NCI-H2196 treated with DMSO at 0.1 percent for 48 hours (cell line): Measurements from ENCODE around the gene GFRA4.

Experiments used
- DNase-seq: peaks from one replicate; lab custom pipeline; 2025; ENCODE audit not compliant: unreplicated experiment; lab: John Stamatoyannopoulos, UW

Gene GFRA4

GRCh38 chr20:3674995-3675900 is 12.0 kb upstream of the GFRA4 start:
- DNase-seq, result no peak

GRCh38 chr20:3674447-3674846 is 11.2 kb upstream of the GFRA4 start:
- no peak for DNase-seq

- DNase-seq, result no peak
Observed at GRCh38 chr20:3673221-3674070, 10.2 kb upstream of the GFRA4 start.

GRCh38 chr20:3672547-3673171 is 9.5 kb upstream of the GFRA4 start:
- DNase-seq, result no peak

GRCh38 chr20:3671986-3672546 is 8.9 kb upstream of the GFRA4 start:
- no peak for DNase-seq

DNA sequence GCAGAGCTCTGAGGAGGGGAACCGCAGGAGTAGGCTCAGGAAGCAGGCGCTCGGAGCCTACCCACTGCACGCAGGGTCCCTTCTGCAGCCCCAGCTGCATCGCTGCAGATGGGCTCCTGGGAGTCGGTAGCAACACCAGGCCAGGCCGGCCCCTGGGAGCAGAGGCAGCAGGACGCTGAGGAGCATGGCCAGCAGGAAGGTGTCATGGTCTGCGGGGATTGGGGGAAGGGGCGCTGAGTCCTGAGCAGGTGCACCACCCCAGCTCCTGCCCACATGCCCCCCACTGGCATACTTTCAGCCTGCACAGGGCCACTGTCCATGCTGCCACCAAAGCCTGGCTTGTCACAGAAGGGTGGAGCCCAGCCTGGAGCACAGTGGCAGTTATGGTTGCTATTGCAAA is 7.7 kb upstream of the GFRA4 start:
- DNase-seq, result no peak

GRCh38 chr20:3670511-3670910 is 7.3 kb upstream of the GFRA4 start:
- no peak for DNase-seq

DNA sequence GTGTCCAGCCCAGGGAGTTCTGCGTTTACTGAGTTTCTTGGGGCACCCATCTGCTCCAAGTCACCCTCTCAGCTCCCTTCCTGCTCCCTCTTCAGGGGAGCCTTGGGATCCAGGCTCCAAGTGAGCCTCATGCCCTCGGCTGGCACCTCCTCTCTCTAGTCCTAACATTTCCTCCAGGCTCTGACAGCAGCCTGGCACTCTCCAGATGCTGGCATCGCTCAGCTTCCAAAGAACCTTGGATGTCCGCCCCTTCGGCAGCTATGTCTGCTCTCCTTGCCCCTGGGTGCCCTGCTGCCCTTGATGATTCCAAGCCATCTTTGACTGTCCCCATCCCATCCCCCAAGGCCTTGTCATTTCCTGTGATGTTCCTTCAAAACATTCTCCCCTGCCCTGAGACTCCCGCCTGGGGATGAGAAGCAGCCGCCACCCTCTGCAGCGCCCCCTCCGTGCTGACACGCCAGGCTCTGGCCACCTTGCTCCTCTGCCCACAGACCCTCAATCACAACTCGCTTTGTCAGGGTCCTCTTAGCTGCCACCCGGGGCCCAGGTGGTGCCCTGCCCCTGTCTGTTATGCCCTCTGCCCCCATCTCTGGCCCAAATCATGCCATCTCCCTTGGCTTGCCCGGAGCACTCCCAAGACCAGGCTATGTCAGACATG is 6.6 kb upstream of the GFRA4 start:
- DNase-seq, result no peak

GRCh38 chr20:3667434-3668037 is 4.3 kb upstream of the GFRA4 start:
- DNase-seq, result no peak

DNA sequence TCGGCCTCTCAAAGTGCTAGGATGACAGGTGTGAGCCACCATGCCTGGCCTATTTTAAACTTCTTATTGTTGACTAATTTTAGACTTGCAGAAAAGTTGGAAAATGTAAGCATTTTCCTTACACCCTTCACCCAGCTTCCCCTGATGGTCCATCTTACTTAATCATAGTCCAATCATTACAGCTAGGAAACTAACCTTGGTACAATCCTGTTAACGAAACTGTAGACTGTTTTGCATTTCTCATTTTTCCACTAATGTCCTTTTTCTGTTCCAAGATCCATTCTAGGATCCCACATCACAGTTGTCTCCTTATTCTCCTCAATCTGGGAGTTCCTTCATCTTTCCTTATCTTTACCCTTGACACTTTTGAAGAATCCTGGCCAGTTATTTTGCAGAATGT is 659 bp upstream of the GFRA4 start:
- no peak for DNase-seq

DNA sequence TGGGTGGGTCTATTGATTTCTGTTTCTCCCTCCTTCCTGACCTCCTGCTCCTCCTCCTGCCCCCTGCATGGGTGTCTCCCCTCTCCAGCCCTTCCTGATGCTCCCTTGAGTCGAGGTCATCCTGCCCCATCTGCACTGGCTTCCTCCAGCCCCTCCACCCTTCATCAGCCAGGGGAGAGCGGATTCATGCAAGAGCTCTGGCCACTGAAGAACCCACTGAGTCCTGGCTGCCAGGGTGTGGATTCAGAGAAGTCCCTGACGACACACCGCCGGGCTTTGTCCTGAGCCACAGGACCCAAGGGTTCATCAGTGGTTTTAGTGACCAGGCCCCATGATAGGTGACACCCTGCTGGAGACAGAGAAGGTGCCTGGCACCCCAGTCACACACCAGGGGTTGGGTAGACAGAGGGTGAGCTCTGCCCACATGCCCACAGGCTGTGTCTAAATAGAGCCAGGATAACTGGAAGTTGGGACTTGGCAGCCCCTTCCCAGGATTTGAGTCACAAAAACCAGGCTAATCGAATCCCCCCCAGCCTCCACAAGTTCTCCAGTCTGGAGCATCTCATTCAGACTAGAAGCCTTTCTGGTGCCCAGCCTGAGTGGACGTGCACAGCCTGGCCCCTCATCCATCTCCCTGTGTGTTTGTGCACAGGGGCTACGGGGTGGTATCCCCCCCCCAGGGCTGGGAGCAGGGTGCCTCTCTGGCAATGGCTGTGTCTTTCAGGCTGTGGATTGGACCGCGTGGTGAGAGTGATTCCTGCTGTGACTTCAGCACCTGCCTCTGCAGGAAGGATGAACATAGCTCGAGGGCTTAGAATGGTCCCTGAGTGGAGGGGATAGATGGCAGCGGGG is 1.2 kb downstream of the GFRA4 start:
- no peak for DNase-seq

DNA sequence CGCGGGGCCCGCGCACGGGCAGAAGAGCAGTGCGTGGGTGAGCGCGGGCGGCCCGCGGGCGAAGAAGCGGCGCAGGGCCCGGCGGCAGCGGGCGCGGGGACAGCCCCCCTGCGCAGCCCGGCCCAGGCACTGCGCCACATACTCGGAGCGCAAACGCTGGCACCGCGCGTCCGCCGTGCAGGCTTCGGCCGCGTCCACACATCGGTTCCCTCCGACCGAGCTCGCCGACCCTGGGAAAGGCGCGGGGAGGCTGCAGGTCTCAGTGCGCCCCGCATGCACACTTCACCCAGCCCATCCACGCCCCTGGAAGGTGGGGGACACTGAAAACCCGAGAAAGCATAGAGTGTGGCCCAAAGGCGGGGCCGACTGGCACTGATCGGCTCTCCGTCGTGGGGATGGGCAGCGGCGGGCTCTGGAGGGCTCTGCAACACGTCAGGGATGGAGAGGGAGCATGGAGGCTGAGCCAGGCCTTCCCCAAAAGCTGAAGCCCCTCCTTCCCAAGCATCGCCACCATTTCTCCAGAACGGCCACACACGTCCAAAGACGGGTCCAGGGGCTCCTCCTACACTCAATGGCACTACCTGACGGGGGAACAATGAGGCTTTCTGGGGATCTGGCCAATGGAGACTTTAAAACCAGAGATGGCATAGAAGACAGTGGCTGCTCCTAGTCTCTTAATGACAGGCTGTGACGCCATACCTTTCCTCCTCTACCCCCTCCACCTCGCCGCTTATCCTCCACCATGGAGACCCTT is 2.0 kb downstream of the GFRA4 start:
- no peak for DNase-seq

DNA sequence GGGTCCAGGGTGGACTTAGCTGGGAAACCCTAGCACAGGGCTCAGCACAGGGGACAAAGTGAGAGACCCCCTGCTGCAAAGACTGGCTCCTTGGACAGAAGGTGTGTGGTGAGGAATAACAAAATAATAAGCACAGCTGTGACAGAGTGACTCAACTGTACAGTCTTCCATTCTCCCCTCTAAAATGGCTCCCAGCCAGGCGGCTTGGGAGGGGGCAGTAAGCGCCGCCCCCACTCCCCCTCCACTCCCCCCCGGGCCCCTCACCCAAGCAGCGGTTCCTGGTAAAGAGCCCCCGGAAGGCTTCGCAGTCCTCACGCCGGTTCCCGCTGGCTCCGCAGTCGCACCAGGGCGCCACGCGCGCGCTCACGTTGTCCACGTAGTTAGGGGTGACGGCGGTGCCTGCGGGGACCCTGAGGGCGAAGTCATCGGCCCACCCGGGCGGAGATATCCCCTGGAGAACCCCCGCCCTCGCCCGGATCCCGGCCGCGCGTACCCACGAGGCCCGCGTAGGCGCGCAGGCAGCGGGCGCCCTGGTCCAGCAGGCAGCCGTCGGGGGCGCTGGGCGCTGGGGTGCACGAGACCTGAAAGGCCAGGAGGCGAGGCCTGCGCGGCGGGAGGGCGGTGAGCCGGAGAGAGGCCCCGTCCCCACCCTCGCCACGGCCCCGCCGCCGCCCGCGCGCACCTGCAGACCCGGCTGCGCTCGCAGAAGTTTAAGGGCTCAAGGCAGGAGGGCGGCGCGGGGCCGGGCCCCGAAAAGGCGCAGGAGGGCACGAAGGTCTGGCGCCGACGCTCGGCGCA is 2.7 kb downstream of the GFRA4 start:
- no peak for DNase-seq

DNA sequence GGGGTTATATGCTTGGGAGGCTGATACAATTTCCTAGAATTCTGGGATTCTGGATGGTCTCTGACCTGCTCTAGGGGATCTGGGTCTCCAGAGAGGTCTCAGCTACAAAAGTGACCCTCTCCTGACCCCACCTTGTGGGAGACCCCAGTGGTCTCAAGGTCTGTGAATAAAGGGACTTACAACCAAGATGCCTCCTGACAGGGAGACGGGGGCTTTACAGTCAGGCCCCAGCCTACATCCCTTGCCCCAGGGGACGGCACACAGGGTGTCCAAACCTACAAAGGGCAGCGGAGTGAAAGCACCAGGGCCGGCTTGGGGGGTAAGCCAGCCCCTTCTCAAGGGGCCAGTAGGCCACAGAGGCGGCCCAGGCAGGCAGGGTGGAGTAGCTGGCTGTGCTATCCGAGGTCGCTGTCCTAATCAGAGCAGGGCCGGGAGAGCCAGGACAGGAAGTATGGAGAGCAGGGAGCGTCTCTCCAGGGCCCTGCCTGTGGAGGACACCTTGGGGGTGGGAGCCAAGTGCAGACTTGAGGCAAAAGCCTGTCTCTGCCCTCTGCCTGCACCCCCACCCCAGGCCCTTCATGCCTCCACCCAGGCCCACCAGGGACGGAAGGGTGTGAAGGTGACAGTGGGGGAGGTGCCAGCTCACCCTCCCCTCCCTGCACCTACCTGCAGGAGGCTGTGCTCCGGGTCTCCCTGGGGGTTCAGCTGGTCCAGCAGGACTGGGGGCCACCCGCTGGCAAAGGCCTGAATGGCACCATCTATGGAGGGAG is 3.5 kb downstream of the GFRA4 start:
- no peak for DNase-seq

- no peak for DNase-seq
Observed at GRCh38 chr20:3658716-3659491, 4.3 kb downstream of the GFRA4 start.

DNA sequence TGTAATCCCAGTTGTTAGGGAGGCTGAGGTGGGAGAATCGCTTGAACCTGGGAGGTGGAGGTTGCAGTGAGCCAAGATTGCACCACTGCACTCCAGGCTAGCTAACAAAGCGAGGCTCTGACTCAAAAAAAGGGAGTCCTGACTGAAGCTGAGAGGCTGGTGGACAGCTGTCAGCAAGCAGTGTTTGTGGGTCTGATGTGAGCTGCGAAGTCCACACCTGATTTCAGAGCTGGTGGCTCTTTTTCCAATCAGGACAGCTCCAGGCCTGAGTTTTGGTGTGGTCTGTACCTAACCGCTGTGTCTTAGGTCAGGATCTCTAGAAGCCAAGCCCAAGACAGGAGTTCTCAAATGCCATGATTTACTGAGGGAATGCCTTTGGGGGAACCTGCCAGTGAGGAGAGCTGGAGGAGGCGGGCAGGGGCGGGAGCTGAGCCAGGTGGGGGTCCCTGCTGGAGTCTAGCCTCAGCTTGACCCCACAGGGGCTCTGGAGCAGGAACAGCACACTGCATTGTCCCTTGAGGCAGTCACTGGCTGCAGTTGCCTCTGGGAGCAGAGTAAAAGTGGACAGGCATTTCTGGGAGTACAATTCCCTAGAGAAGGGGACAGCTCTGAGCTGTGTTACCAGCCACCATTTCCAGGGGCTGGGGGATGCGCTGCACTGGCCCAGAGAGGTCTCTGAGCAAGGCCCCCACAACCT is 5.0 kb downstream of the GFRA4 start:
- no peak for DNase-seq
